Upper lobe of left lung (tissue), 4 donors: ENCODE data around the gene SCGB1D2.
"Not testable (repeated sequence)": the region's sequence is repeated elsewhere in the genome, so short reads cannot be mapped to it uniquely, and the experiment has no call there.

Experiments
- POLR2A ChIP-seq, 4 donors: fragments of 450-650 bp; IDR thresholded peaks; one replicate each; pipeline ENCODE4 v1.5.1; 2016 to 2017; ENCODE audit warnings: antibody characterized with exemption in 4 of 4, mild to moderate bottlenecking in 2 of 4
- POLR2AphosphoS5 ChIP-seq, 2 donors: sonication (generic); formaldehyde crosslinking; IDR thresholded peaks; one replicate each; pipeline ENCODE4 v1.5.1; 2017; ENCODE audit warnings: antibody characterized with exemption in 2 of 2
- TF ChIP-seq, protein P1 (sequence below), 6 experiments: fragments of 450-650 bp in 4 of 6; fragments of 200-600 bp in 2 of 6; sonication (generic) in 2 of 6; IDR thresholded peaks; one replicate each; pipeline ENCODE4 v1.5.1; 2016 to 2019; ENCODE audit warnings: antibody characterized with exemption in 6 of 6

DNA sequence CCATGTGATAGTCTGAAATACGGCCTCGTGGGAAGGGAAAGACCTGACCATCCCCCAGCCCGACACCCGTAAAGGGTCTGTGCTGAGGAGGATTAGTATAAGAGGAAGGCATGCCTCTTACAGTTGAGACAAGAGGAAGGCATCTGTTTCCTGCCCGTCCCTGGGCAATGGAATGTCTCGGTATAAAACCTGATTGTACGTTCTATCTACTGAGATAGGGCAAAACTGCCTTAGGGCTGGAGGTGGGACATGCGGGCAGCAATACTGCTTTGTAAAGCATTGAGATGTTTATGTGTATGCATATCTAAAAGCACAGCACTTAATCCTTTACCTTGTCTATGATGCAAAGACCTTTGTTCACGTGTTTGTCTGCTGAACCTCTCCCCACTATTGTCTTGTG, 47.0 kb upstream of the SCGB1D2 start:
- TF ChIP-seq, protein P1, sequence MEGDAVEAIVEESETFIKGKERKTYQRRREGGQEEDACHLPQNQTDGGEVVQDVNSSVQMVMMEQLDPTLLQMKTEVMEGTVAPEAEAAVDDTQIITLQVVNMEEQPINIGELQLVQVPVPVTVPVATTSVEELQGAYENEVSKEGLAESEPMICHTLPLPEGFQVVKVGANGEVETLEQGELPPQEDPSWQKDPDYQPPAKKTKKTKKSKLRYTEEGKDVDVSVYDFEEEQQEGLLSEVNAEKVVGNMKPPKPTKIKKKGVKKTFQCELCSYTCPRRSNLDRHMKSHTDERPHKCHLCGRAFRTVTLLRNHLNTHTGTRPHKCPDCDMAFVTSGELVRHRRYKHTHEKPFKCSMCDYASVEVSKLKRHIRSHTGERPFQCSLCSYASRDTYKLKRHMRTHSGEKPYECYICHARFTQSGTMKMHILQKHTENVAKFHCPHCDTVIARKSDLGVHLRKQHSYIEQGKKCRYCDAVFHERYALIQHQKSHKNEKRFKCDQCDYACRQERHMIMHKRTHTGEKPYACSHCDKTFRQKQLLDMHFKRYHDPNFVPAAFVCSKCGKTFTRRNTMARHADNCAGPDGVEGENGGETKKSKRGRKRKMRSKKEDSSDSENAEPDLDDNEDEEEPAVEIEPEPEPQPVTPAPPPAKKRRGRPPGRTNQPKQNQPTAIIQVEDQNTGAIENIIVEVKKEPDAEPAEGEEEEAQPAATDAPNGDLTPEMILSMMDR (IDR thresholded peaks at IDR 0.05), result not testable (repeated sequence)
- TF ChIP-seq POLR2A, POLR2AphosphoS5 (IDR thresholded peaks at IDR 0.05): not testable (repeated sequence)
